ENCODE results near the gene HIPK4. TPM values are rescaled to one million over a fixed set of nuclear protein-coding genes. Genes with fewer than 3 reads are reported as not detected.
A peak's percentile ranks its signal among the peaks of the same experiment; 100 is the strongest.

HIPK4 gene
- total RNA-seq, 6 experiments from 2014 or later, result 0.15 TPM; not detected in 5

- DNase-seq (peak; percentile 100), ATAC-seq (peak; percentile 97 to 99 (median 98))
- H3K9me3 ChIP-seq, result no peaks in the 10 kb centered on the region
- 0% methylated on average over 48 of the region's 77 CpGs for WGBS (ENCODE audit: insufficient coverage, low coverage, low lambda C conversion rate, missing lambda C conversion rate)
- H3K27ac ChIP-seq, result peak within 1 kb of the TSS; percentile 37 to 71 (median 69)
- peaks cover 0 to 16% (median 6%) of the 10 kb centered on the region in 4 donors for H3K4me1 ChIP-seq
- H3K27me3 ChIP-seq, result no peaks in the 10 kb centered on the region
- no peaks in the 10 kb centered on the region for H3K36me3 ChIP-seq
- H3K4me3 ChIP-seq, result peak within 1 kb of the TSS; percentile 68 to 93 (median 91)
- intact Hi-C loops (cut with DNase I), result no loop called here
- TF ChIP-seq CTCF (IDR thresholded peaks at IDR 0.05) (no peak), POLR2A (IDR thresholded peaks at IDR 0.05) (peak; percentile 71)
Observed at GRCh38 chr19:40348125-40348913, 41.7 kb downstream of the HIPK4 start, which contains the start of the genes C19orf47 and PLD3. Gene C19orf47 (minus strand): TSS chr19:40348397. CDS start chr19:40341857, 6,540 bp downstream. Gene PLD3 (plus strand): TSS chr19:40348695. CDS start chr19:40366484, 17,789 bp downstream.

GRCh38 chr19:40344422-40344821, 45.6 kb downstream of the HIPK4 start:
- H3K9me3 ChIP-seq, result no peaks in the 10 kb centered on the region
- TF ChIP-seq POLR2A (IDR thresholded peaks at IDR 0.05) (no peak), CTCF (IDR thresholded peaks at IDR 0.05) (no peak)
- 87% methylated on average over 5 of the region's 7 CpGs for WGBS (ENCODE audit: insufficient coverage, low coverage, low lambda C conversion rate, missing lambda C conversion rate)
- DNase-seq (no peak), ATAC-seq (no peak)
- intact Hi-C loops (cut with DNase I), result no loop called here
- H3K4me1 ChIP-seq, result peaks cover 0 to 13% (median 6%) of the 10 kb centered on the region in 4 donors
- no peak overlapping the region for H3K27ac ChIP-seq
- H3K36me3 ChIP-seq, result peaks cover 0 to 3% (median 0%) of the 10 kb centered on the region in 4 donors
- H3K4me3 ChIP-seq, result no peak overlapping the region
- no peaks in the 10 kb centered on the region for H3K27me3 ChIP-seq

GRCh38 chr19:40342644-40343311, 47.2 kb downstream of the HIPK4 start:
- ATAC-seq (peak; percentile 28 to 66 (median 40)), DNase-seq (no peak)
- H3K27me3 ChIP-seq, result no peaks in the 10 kb centered on the region
- TF ChIP-seq CTCF (IDR thresholded peaks at IDR 0.05) (no peak), POLR2A (IDR thresholded peaks at IDR 0.05) (no peak)
- peaks cover 0 to 4% (median 0%) of the 10 kb centered on the region in 4 donors for H3K36me3 ChIP-seq
- intact Hi-C loops (cut with DNase I), result no loop called here
- no peaks in the 10 kb centered on the region for H3K9me3 ChIP-seq
- H3K4me3 ChIP-seq, result no peak overlapping the region
- H3K4me1 ChIP-seq, result peaks cover 0 to 8% (median 4%) of the 10 kb centered on the region in 4 donors
- no peak overlapping the region for H3K27ac ChIP-seq
- WGBS (ENCODE audit: insufficient coverage, low coverage, low lambda C conversion rate, missing lambda C conversion rate), result 91% methylated on average over 10 of the region's 11 CpGs

- Histone ChIP-seq H3K9me3 (no peaks in the 10 kb centered on the region), H3K4me1 (no peaks in the 10 kb centered on the region), H3K4me3 (no peak overlapping the region), H3K27ac (no peak overlapping the region), H3K27me3 (no peaks in the 10 kb centered on the region), H3K36me3 (peaks cover 0 to 4% (median 0%) of the 10 kb centered on the region in 4 donors)
- no peak for DNase-seq
- no peak for TF ChIP-seq POLR2A (IDR thresholded peaks at IDR 0.05)
- no peak for TF ChIP-seq CTCF (IDR thresholded peaks at IDR 0.05)
- peak in 1 of 4 donors; percentile 32 for ATAC-seq
- 84% methylated on average over 4 of the region's 9 CpGs for WGBS (ENCODE audit: insufficient coverage, low coverage, low lambda C conversion rate, missing lambda C conversion rate)
- intact Hi-C loops (cut with DNase I), result no loop called here
Observed at GRCh38 chr19:40341601-40342482, 48.1 kb downstream of the HIPK4 start.

Data from right lobe of liver (tissue), 6 donors.